Measurements from ENCODE around the gene VPS37B. TPM values are rescaled to one million over a fixed set of nuclear protein-coding genes. Genes with fewer than 3 reads are reported as not detected.
A peak's percentile ranks its signal among the peaks of the same experiment; 100 is the strongest.

VPS37B gene
- total and polyA plus RNA-seq, 2 donors from 2014 or later: 21.4 to 47.8 TPM

DNA sequence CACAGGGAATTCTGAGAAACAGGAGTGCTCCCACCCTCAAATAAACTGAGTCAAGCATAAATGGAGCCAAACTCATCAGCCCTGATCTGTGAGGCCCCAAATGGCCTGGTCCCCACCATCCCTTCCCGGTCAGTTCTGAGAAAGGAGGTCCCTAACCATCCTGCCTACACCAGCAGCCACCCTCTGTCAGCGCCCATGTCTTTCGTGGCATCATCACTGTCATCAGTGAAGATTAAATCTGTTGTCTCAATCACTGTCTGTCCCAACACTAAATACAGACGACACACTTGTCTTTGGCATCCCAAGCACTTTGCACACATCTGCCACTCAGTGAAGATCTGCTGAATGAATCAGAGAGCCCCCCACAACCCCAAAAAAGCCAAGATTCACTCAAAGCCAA, 22.4 kb downstream of the VPS37B start:
- no peaks in the 10 kb centered on the region for H3K27me3 ChIP-seq (ENCODE audit: control insufficient read depth, insufficient read depth, low read length)
- H3K36me3 ChIP-seq (ENCODE audit: control insufficient read depth in 2 of 3, insufficient read depth in 3 of 3, low read length in 3 of 3): peaks cover 0 to 8% (median 7%) of the 10 kb centered on the region in 3 donors
- no peak for FAIRE-seq
- TF ChIP-seq, protein P1, sequence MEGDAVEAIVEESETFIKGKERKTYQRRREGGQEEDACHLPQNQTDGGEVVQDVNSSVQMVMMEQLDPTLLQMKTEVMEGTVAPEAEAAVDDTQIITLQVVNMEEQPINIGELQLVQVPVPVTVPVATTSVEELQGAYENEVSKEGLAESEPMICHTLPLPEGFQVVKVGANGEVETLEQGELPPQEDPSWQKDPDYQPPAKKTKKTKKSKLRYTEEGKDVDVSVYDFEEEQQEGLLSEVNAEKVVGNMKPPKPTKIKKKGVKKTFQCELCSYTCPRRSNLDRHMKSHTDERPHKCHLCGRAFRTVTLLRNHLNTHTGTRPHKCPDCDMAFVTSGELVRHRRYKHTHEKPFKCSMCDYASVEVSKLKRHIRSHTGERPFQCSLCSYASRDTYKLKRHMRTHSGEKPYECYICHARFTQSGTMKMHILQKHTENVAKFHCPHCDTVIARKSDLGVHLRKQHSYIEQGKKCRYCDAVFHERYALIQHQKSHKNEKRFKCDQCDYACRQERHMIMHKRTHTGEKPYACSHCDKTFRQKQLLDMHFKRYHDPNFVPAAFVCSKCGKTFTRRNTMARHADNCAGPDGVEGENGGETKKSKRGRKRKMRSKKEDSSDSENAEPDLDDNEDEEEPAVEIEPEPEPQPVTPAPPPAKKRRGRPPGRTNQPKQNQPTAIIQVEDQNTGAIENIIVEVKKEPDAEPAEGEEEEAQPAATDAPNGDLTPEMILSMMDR (IDR thresholded peaks at IDR 0.05; ENCODE audit: borderline replicate concordance, extremely low read depth, insufficient read depth): no peak
- H3K9ac ChIP-seq (ENCODE audit: low read length in 3 of 3): peak overlapping the region in 1 of 3 donors; percentile 49
- intact Hi-C loops (cut with DNase I): no loop called here
- H3K4me1 ChIP-seq (ENCODE audit: control insufficient read depth in 2 of 3, insufficient read depth in 2 of 3, low read depth in 1 of 3, low read length in 3 of 3): peaks cover 0 to 65% (median 58%) of the 10 kb centered on the region in 3 donors
- no peaks in the 10 kb centered on the region for H3K9me3 ChIP-seq (ENCODE audit: control insufficient read depth in 2 of 3, insufficient read depth in 1 of 3, low read length in 3 of 3)
- H3K27ac ChIP-seq (ENCODE audit: low read depth in 2 of 2, low read length in 2 of 2): peak overlapping the region in 1 of 2 donors; percentile 78
- peak in 1 of 5 donors; percentile 19 for DNase-seq
- no peak overlapping the region for H3K4me3 ChIP-seq (ENCODE audit: low read length in 3 of 3)

DNA sequence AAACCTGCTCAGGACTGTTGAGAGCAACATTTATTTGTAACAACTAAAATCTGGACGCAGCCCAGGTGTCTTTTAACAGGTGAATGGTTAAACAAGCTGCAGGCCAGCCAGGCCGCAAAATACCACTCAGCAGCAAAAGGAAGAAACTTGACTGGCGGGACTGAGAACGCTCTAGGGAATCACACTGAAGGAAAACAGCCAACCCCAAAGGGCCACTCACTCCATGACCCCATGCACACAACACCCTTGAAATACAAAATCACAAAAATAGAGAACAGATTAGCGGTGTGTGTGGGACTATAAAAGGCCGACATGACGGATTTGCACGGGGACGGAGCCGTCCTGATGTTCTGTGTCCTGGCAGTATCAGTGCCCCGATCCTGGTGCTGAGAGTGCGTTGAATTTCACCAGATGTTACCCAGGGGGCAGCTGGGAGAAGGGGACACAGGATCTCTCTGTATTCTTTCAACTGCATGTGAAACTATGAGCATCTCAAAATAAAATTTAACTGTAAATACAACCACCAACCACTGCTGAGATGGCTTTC, 23.0 kb downstream of the VPS37B start:
- FAIRE-seq (no peak), DNase-seq (peak in 2 of 5 donors; percentile 32 to 33)
- H3K4me3 ChIP-seq (ENCODE audit: low read length in 3 of 3): no peak overlapping the region
- H3K27me3 ChIP-seq (ENCODE audit: control insufficient read depth, insufficient read depth, low read length): no peaks in the 10 kb centered on the region
- peak overlapping the region in 2 of 3 donors; percentile 13 to 49 for H3K9ac ChIP-seq (ENCODE audit: low read length in 3 of 3)
- H3K27ac ChIP-seq (ENCODE audit: low read depth in 2 of 2, low read length in 2 of 2): peak overlapping the region; percentile 78 to 81
- TF ChIP-seq, protein P1 (IDR thresholded peaks at IDR 0.05; ENCODE audit: borderline replicate concordance, extremely low read depth, insufficient read depth): no peak
- intact Hi-C loops (cut with DNase I): no loop called here
- H3K36me3 ChIP-seq (ENCODE audit: control insufficient read depth in 2 of 3, insufficient read depth in 3 of 3, low read length in 3 of 3): peaks cover 0 to 9% (median 8%) of the 10 kb centered on the region in 3 donors
- H3K9me3 ChIP-seq (ENCODE audit: control insufficient read depth in 2 of 3, insufficient read depth in 1 of 3, low read length in 3 of 3): no peaks in the 10 kb centered on the region
- H3K4me1 ChIP-seq (ENCODE audit: control insufficient read depth in 2 of 3, insufficient read depth in 2 of 3, low read depth in 1 of 3, low read length in 3 of 3): peaks cover 0 to 70% (median 62%) of the 10 kb centered on the region in 3 donors

DNA sequence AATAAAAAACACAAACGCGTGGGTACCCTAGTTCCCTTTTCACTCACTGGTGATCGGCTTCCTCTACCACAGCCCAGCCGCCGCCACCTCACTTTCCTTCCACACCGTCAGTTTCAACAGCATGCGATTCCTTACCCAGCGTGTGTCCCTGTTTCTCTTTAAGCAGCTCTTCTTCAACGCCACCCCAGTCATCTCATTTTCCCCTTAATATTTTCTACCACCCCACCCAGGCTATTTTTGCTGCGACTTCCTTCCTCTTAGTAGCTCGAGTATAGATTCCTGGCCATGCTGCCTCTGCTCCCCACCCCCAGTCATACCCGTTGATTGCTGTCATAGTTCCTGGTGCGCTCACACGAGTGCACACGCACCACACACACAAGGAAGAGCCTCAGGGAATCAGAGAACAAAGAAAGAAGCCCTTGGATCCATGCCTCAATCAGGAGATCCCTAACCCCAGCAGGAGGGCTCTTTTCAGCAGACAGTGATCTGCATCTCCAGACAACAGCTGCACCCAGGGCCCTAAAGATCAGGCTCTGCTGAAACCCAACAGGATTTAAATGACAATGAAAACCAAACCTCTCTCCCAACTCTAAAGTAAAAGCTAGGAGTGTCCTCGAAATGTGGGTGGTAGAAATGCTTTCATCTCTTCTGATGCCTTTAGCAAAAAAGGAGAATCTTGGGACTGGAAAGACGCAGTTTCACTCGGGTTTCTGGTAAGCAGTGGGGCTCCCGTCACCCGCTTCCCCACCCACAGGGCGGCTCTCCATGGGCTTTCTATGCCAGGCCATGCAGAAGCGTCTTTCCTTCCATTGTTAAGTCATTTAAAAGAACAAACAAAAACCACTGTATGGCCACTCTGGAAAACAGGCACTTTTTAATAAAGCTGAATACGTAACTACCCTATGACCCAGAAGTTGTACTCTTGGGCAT, 23.8 kb downstream of the VPS37B start:
- Histone ChIP-seq H3K4me1 (ENCODE audit: control insufficient read depth in 2 of 3, insufficient read depth in 2 of 3, low read depth in 1 of 3, low read length in 3 of 3) (peaks cover 0 to 73% (median 62%) of the 10 kb centered on the region in 3 donors), H3K27me3 (ENCODE audit: control insufficient read depth, insufficient read depth, low read length) (no peaks in the 10 kb centered on the region), H3K4me3 (ENCODE audit: low read length in 3 of 3) (peak overlapping the region in 2 of 3 donors; percentile 20 to 52), H3K27ac (ENCODE audit: low read depth in 2 of 2, low read length in 2 of 2) (peak overlapping the region; percentile 78 to 81), H3K36me3 (ENCODE audit: control insufficient read depth in 2 of 3, insufficient read depth in 3 of 3, low read length in 3 of 3) (peaks cover 0 to 9% (median 8%) of the 10 kb centered on the region in 3 donors), H3K9ac (ENCODE audit: low read length in 3 of 3) (peak overlapping the region; percentile 11 to 49 (median 13)), H3K9me3 (ENCODE audit: control insufficient read depth in 2 of 3, insufficient read depth in 1 of 3, low read length in 3 of 3) (no peaks in the 10 kb centered on the region)
- intact Hi-C loops (cut with DNase I): no loop called here
- FAIRE-seq (no peak), DNase-seq (peak; percentile 61 to 86 (median 69))
- TF ChIP-seq, protein P1 (IDR thresholded peaks at IDR 0.05; ENCODE audit: borderline replicate concordance, extremely low read depth, insufficient read depth): no peak

Data from kidney (tissue), 14 donors.